Lower leg skin (tissue), 3 donors: ENCODE results near the gene TTC16.

Experiments
- POLR2A ChIP-seq, 2 donors: fragments of 450-650 bp; IDR thresholded peaks; one replicate each; pipeline ENCODE4 v1.6.1; 2016 to 2017; ENCODE audit warnings: antibody characterized with exemption in 2 of 2, mild to moderate bottlenecking in 1 of 2, moderate library complexity in 1 of 2
- TF ChIP-seq, protein P1 (sequence below), 3 donors: fragments of 450-650 bp; IDR thresholded peaks; one replicate each; pipeline ENCODE4 v1.5.1; 2016; ENCODE audit warnings: antibody characterized with exemption in 3 of 3, mild to moderate bottlenecking in 3 of 3, moderate library complexity in 2 of 3

GRCh38 chr9:127770583-127770904 is 54.7 kb downstream of the TTC16 start:
- TF ChIP-seq, protein P1, sequence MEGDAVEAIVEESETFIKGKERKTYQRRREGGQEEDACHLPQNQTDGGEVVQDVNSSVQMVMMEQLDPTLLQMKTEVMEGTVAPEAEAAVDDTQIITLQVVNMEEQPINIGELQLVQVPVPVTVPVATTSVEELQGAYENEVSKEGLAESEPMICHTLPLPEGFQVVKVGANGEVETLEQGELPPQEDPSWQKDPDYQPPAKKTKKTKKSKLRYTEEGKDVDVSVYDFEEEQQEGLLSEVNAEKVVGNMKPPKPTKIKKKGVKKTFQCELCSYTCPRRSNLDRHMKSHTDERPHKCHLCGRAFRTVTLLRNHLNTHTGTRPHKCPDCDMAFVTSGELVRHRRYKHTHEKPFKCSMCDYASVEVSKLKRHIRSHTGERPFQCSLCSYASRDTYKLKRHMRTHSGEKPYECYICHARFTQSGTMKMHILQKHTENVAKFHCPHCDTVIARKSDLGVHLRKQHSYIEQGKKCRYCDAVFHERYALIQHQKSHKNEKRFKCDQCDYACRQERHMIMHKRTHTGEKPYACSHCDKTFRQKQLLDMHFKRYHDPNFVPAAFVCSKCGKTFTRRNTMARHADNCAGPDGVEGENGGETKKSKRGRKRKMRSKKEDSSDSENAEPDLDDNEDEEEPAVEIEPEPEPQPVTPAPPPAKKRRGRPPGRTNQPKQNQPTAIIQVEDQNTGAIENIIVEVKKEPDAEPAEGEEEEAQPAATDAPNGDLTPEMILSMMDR (IDR thresholded peaks at IDR 0.05): no peak
- TF ChIP-seq POLR2A (IDR thresholded peaks at IDR 0.05): no peak
